Prostate gland (tissue), 2 donors: ENCODE data around the gene TRIP13. TPM values are rescaled to one million over a fixed set of nuclear protein-coding genes. Genes with fewer than 3 reads are reported as not detected.

Experiments used
- DNase-seq: peaks from one replicate; pipeline ENCODE4 v3.0.0-alpha.2; 2019; ENCODE audit warnings: low spot score
- H3K27ac ChIP-seq, 2 donors: fragments of 200-600 bp; sonication (generic); 2 replicates each; pipeline ENCODE4 v1.5.1; 2017 to 2019
- H3K27me3 ChIP-seq: fragments of 200-600 bp; sonication (generic); replicated peaks from 2 replicates; pipeline ENCODE4 v1.5.1; 2019; ENCODE audit not compliant: insufficient read depth
- H3K36me3 ChIP-seq, 2 donors: fragments of 200-600 bp; sonication (generic); 1 replicate in 1 of 2; 2 replicates in 1 of 2; pipeline versions ENCODE4 v1.5.1 to v1.8.1; 2017 to 2019
- H3K4me1 ChIP-seq: fragments of 200-600 bp; sonication (generic); replicated peaks from 2 replicates; pipeline ENCODE4 v1.5.1; 2019
- H3K4me3 ChIP-seq, 2 donors: fragments of 200-600 bp; sonication (generic); 2 replicates each; pipeline ENCODE4 v1.5.1; 2017 to 2019
- H3K9me3 ChIP-seq: fragments of 200-600 bp; sonication (generic); 2 replicates; pipeline ENCODE4 v1.5.1; 2017
- POLR2A ChIP-seq: fragments of 450-650 bp; IDR thresholded peaks from one replicate; pipeline ENCODE4 v1.6.1; 2016; ENCODE audit warnings: antibody characterized with exemption, mild to moderate bottlenecking
- POLR2AphosphoS5 ChIP-seq: sonication (generic); formaldehyde crosslinking; IDR thresholded peaks from one replicate; pipeline ENCODE4 v1.6.1; 2017; ENCODE audit warnings: antibody characterized with exemption
- WGBS: methylation state at CpG from one replicate; pipeline ENCODE4 v1.1.5; 2018; 5-methylcytosine and 5-hydroxymethylcytosine counted together
- intact Hi-C: fragments of 100-400 bp; cut with DNase I; formaldehyde crosslinking; loops from one replicate; pipeline ENCODE4 v1.14.2; 2022
- total RNA-seq, 2 donors: library from RNA; depleted of rRNA; stranded (reverse); fragments of >200 nt; gene quantifications; one replicate each; pipeline ENCODE4 v1.1.0, GENCODE V29; 2016
- TF ChIP-seq, protein P1 (sequence below), 4 experiments: fragments of 200-600 bp in 2 of 4; fragments of 450-650 bp in 2 of 4; sonication (generic) in 2 of 4; IDR thresholded peaks; 1 replicate in 3 of 4; 2 replicates in 1 of 4; pipeline ENCODE4 v1.5.1; 2016 to 2019; ENCODE audit warnings: antibody characterized with exemption in 4 of 4, mild to moderate bottlenecking in 2 of 4, moderate library complexity in 2 of 4

TRIP13 gene
- total RNA-seq, 2 donors from 2014 or later, result 1.8 to 11.9 TPM

DNA sequence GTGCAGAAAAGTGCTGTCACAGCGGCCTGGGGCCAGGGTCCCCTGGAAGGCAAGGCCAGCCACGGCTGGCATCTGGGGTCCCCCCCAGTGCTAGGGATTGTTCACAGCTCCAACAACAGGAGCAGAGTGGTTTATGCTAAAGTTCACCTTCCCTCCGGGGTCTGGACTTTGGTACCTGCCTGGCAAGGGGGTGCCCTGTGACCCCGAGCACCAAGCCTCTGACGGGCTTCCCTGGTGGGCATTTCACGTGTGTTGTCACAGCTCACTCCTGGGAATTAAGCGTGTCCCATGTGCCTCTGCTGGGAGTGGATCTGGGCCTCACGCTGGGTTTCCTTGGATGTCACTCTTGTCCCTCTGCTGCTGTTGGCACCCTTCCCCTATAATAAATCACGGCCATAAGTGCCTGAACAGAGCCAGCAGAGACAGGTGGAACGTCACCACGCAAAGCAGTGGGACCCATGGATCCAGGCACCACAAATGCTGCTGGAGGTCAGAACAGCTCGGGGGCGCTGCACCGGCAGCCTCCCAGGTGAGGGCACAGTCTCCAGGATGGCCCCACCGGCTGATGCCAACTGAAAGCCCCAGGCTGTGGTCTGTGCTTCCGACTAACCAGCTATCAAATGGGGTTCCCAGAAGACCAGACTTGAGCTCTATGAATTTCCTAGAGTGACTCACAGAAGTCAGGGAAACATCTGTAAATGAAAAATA is 24.1 kb upstream of the TRIP13 start:
- WGBS, result 94% methylated on average over 16 of the region's 16 CpGs
- no peak for DNase-seq
- Histone ChIP-seq H3K9me3 (no peaks in the 10 kb centered on the region), H3K4me1 (no peaks in the 10 kb centered on the region), H3K27me3 (no peaks in the 10 kb centered on the region), H3K4me3 (no peak overlapping the region), H3K27ac (no peak overlapping the region), H3K36me3 (peaks cover 12 to 35% of the 10 kb centered on the region in 2 donors)
- TF ChIP-seq POLR2A (no peak), POLR2AphosphoS5 (no peak)
- TF ChIP-seq, protein P1, sequence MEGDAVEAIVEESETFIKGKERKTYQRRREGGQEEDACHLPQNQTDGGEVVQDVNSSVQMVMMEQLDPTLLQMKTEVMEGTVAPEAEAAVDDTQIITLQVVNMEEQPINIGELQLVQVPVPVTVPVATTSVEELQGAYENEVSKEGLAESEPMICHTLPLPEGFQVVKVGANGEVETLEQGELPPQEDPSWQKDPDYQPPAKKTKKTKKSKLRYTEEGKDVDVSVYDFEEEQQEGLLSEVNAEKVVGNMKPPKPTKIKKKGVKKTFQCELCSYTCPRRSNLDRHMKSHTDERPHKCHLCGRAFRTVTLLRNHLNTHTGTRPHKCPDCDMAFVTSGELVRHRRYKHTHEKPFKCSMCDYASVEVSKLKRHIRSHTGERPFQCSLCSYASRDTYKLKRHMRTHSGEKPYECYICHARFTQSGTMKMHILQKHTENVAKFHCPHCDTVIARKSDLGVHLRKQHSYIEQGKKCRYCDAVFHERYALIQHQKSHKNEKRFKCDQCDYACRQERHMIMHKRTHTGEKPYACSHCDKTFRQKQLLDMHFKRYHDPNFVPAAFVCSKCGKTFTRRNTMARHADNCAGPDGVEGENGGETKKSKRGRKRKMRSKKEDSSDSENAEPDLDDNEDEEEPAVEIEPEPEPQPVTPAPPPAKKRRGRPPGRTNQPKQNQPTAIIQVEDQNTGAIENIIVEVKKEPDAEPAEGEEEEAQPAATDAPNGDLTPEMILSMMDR (IDR thresholded peaks at IDR 0.05), result no peak
- intact Hi-C loops, result no loop called here

DNA sequence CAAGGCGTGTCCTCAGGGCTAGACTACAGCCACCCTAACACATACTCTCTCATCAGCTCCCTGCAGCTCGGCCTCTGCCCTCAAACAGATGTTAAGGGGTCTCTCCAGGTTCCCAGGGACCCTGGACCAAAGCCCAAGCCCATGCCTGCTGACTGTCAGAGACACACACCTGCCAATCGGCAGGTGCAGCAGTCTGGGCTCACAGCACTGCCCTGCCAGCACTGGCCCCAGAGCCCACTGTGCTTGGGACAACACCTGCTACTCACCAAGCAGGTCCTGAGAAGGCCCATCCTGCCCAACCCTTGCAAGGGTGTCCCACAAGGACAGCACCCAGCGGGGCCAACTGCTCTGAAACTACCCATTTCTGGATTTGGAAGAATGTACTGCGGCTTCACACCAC is 21.7 kb upstream of the TRIP13 start:
- TF ChIP-seq, protein P1 (IDR thresholded peaks at IDR 0.05), result no peak
- TF ChIP-seq POLR2AphosphoS5 (no peak), POLR2A (no peak)
- intact Hi-C loops, result no loop called here
- Histone ChIP-seq H3K27me3 (no peaks in the 10 kb centered on the region), H3K36me3 (peaks cover 12 to 27% of the 10 kb centered on the region in 2 donors), H3K4me3 (no peak overlapping the region), H3K9me3 (no peaks in the 10 kb centered on the region), H3K27ac (no peak overlapping the region), H3K4me1 (no peaks in the 10 kb centered on the region)
- WGBS, result 100% methylated on average over 5 of the region's 5 CpGs
- no peak for DNase-seq

DNA sequence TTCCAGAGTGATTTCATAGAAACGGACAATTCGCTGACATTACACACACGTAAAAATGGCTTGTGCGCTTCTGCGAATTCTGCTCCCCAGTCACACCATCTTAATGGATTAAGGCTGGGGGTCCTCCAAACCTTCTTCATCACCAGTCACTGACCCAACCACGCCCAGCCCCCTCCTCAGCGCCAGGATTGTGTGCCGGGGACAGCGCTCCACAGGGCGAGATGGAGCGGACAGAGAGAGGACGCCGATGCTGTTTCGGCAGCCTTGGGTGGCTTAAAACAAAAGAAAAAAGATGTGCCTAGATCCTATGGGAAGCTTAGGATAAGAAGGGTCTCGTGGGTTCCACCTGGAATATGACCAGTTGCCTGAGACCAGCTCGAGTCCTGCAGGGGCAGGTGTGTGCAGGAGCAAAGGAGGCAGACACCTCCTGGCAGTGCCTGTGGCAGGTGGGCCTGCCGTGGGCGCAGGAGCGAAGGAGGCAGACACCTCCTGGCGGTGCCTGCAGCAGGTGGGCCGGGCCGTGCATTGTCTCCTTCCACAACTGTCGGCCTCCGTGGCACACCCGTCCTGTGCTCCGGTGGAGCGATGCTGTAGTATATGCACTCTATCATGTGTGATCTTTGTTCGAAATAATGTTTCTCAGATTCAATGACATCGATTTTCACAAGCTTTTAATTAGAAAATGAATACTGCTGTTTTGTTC is 20.9 kb upstream of the TRIP13 start:
- Histone ChIP-seq H3K4me1 (no peaks in the 10 kb centered on the region), H3K27ac (no peak overlapping the region), H3K9me3 (no peaks in the 10 kb centered on the region), H3K27me3 (no peaks in the 10 kb centered on the region), H3K4me3 (no peak overlapping the region), H3K36me3 (peaks cover 12 to 27% of the 10 kb centered on the region in 2 donors)
- 95% methylated on average over 29 of the region's 29 CpGs for WGBS
- intact Hi-C loops, result no loop called here
- TF ChIP-seq POLR2A (no peak), POLR2AphosphoS5 (no peak)
- TF ChIP-seq, protein P1 (IDR thresholded peaks at IDR 0.05), result no peak
- DNase-seq, result no peak

DNA sequence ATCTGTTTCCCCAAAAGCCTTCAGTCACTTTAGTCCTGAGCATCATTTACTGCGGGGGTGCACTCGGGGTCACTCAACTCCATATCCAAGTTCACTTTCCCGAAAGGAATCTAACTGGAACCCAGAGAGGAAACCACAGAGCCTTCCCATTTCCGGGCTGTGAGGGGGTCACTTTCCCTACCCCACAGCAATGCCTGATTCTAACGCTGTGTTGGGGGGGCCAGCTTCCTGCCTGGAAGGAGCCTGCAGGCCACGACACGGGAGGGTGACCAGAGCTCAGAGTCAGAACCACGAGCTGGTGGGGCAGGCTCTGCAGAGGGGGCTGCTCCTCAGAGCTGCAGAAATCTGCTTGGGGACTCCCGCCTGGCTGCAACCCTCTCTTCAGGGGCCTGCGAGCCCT is 20.4 kb upstream of the TRIP13 start:
- H3K4me3 ChIP-seq, result no peak overlapping the region
- peaks cover 12 to 30% of the 10 kb centered on the region in 2 donors for H3K36me3 ChIP-seq
- intact Hi-C loops, result no loop called here
- 84% methylated on average over 10 of the region's 10 CpGs for WGBS
- H3K27me3 ChIP-seq, result no peaks in the 10 kb centered on the region
- TF ChIP-seq, protein P1 (IDR thresholded peaks at IDR 0.05), result no peak
- TF ChIP-seq POLR2A, result no peak
- no peak for TF ChIP-seq POLR2AphosphoS5
- no peaks in the 10 kb centered on the region for H3K9me3 ChIP-seq
- H3K4me1 ChIP-seq, result no peaks in the 10 kb centered on the region
- DNase-seq, result no peak
- H3K27ac ChIP-seq, result no peak overlapping the region
